Endothelial cell of umbilical vein (primary cell): Measurements from ENCODE around the gene NADSYN1. TPM values are rescaled to one million over a fixed set of nuclear protein-coding genes. Genes with fewer than 3 reads are reported as not detected.

Source experiments
- BruUV-seq: library from RNA; stranded (reverse); fragments of 400-500 nt; replicated peaks from 2 replicates; lab custom pipeline; 2021; lab: Mats Ljungman, UMichigan
- CTCF ChIA-PET: fragments of 300-600, 350-600 bp; sonication (Branson Sonifier 250); formaldehyde crosslinking; loops from one replicate; lab custom pipeline; 2021; ENCODE audit warnings: antibody characterized with exemption, inconsistent platforms; lab: Charles Lee
- POLR2A ChIA-PET: fragments of 300-600, 350-600 bp; sonication (Branson Sonifier 250); formaldehyde crosslinking; loops from one replicate; lab custom pipeline; 2021; ENCODE audit warnings: antibody characterized with exemption, inconsistent platforms; lab: Charles Lee
- DNase-seq: peaks from one replicate; pipeline ENCODE4 v3.0.0-alpha.2; 2011; ENCODE audit warnings: low read depth, low spot score
- FAIRE-seq: peaks from 2 replicates; lab custom pipeline; 2011; peaks lifted over from hg19 to GRCh38; lab: Jason Lieb, UNC
- H2AFZ ChIP-seq: 2 replicates; pipeline ENCODE4 v1.6.0; 2012; ENCODE audit warnings: low read depth, low read length, control low read depth, inconsistent platforms
- H3K27ac ChIP-seq: 2 replicates; pipeline ENCODE4 v1.5.1; 2011; ENCODE audit warnings: low read depth, mild to moderate bottlenecking, control low read depth, low read length, moderate library complexity; ENCODE audit not compliant: insufficient read depth
- H3K27me3 ChIP-seq, 2 experiments: 2 replicates each; pipeline versions ENCODE4 v1.6.0 to v1.6.1; 2011; ENCODE audit warnings: low read length in 2 of 2, mixed read lengths in 1 of 2; ENCODE audit not compliant: control insufficient read depth in 2 of 2, insufficient read depth in 2 of 2
- H3K36me3 ChIP-seq, 2 experiments: 2 replicates in 1 of 2; 3 replicates in 1 of 2; pipeline ENCODE4 v1.5.1; 2011; ENCODE audit warnings: low read length in 2 of 2, mild to moderate bottlenecking in 1 of 2, moderate library complexity in 1 of 2; ENCODE audit not compliant: control insufficient read depth in 2 of 2, insufficient read depth in 2 of 2; ENCODE audit errors: extremely low read depth in 1 of 2
- H3K4me1 ChIP-seq: 3 replicates; pipeline ENCODE4 v1.5.1; 2011; ENCODE audit warnings: mild to moderate bottlenecking, low read length; ENCODE audit not compliant: control insufficient read depth, insufficient read depth; ENCODE audit errors: extremely low read depth
- H3K4me2 ChIP-seq: 2 replicates; pipeline ENCODE4 v1.6.1; 2011; ENCODE audit warnings: low read length, control low read depth, mixed read lengths; ENCODE audit not compliant: insufficient read depth
- H3K4me3 ChIP-seq, 3 experiments: fragments of 200-600 bp in 1 of 3; sonication (generic), shearing (Covaris generic) in 1 of 3; replicated peaks in 1 of 3; 2 replicates each; pipeline ENCODE4 v1.5.1; 2011 to 2016; ENCODE audit warnings: control low read depth in 3 of 3, low read length in 3 of 3, mild to moderate bottlenecking in 2 of 3, inconsistent platforms in 1 of 3, low read depth in 1 of 3, moderate library complexity in 1 of 3; ENCODE audit not compliant: insufficient read depth in 1 of 3
- H3K79me2 ChIP-seq: 2 replicates; pipeline ENCODE4 v1.6.0; 2012; ENCODE audit warnings: low read length, inconsistent platforms; ENCODE audit not compliant: control insufficient read depth, insufficient read depth
- H3K9ac ChIP-seq: replicated peaks from 2 replicates; pipeline ENCODE3; 2011; ENCODE audit warnings: low read length, control low read depth; ENCODE audit not compliant: insufficient read depth; ENCODE audit errors: extremely low read depth
- H3K9me1 ChIP-seq: replicated peaks from 3 replicates; pipeline ENCODE4 v1.6.0; 2011; ENCODE audit warnings: mild to moderate bottlenecking, low read length; ENCODE audit not compliant: control insufficient read depth, insufficient read depth; ENCODE audit errors: extremely low read depth
- H3K9me3 ChIP-seq: replicated peaks from 2 replicates; pipeline ENCODE4 v1.5.1; 2012; ENCODE audit warnings: low read length, inconsistent platforms; ENCODE audit not compliant: control insufficient read depth, insufficient read depth
- H4K20me1 ChIP-seq: replicated peaks from 2 replicates; pipeline ENCODE3; 2011; ENCODE audit warnings: mild to moderate bottlenecking, low read length; ENCODE audit not compliant: control insufficient read depth, insufficient read depth; ENCODE audit errors: extremely low read depth
- CTCF ChIP-seq, 2 donors: IDR thresholded peaks; 1 replicate in 1 of 2; 2 replicates in 1 of 2; pipeline ENCODE4 v1.5.1; 2011; ENCODE audit warnings: low read length in 2 of 2, mild to moderate bottlenecking in 2 of 2, moderate library complexity in 2 of 2, control low read depth in 1 of 2, inconsistent platforms in 1 of 2, low read depth in 1 of 2; ENCODE audit not compliant: insufficient read depth in 1 of 2; ENCODE audit errors: extremely low read depth in 1 of 2
- EZH2 ChIP-seq: IDR thresholded peaks from 2 replicates; pipeline ENCODE4 v1.6.1; 2012; ENCODE audit warnings: borderline replicate concordance, low read depth, mild to moderate bottlenecking, moderate library complexity, low read length, inconsistent platforms; ENCODE audit not compliant: severe bottlenecking
- FOS ChIP-seq: IDR thresholded peaks from 2 replicates; pipeline ENCODE4 v1.6.1; 2011; ENCODE audit warnings: mild to moderate bottlenecking, low read length, moderate library complexity, borderline replicate concordance; ENCODE audit not compliant: insufficient read depth
- GATA2 ChIP-seq: IDR thresholded peaks from 2 replicates; pipeline ENCODE4 v1.7.0; 2011; ENCODE audit warnings: low read depth, mild to moderate bottlenecking, moderate library complexity, mixed read lengths, low read length; ENCODE audit not compliant: insufficient read length, insufficient read depth
- MYC ChIP-seq: IDR thresholded peaks from one replicate; pipeline ENCODE4 v1.6.1; 2011; ENCODE audit warnings: mild to moderate bottlenecking, low read depth, low read length
- POLR2A ChIP-seq: IDR thresholded peaks from 2 replicates; pipeline ENCODE4 v1.6.1; 2012; ENCODE audit warnings: low read depth, mild to moderate bottlenecking, control low read depth, low read length
- POLR2AphosphoS5 ChIP-seq: IDR thresholded peaks from 2 replicates; pipeline ENCODE4 v1.6.1; 2012; ENCODE audit warnings: low read depth, mild to moderate bottlenecking, control low read depth, low read length, moderate library complexity; ENCODE audit not compliant: insufficient read depth
- dilution Hi-C: fragments of 300-500 bp; cut with MboI; formaldehyde crosslinking; loops from one replicate; pipeline ENCODE4 v1.15.0; 2019; ENCODE audit warnings: low sequenced_read_pairs; ENCODE audit not compliant: extremely low pct_ligation_motif_present
- intact Hi-C: fragments of 100-400 bp; cut with micrococcal nuclease; formaldehyde crosslinking; loops from one replicate; pipeline ENCODE4 v1.10.0; 2022
- polyA plus RNA-seq, 4 experiments: library from polyadenylated mRNA; depleted of rRNA in 3 of 4; stranded (reverse) in 3 of 4; unstranded in 1 of 4; fragments of >200 nt; gene quantifications; 2 replicates each; pipeline versions ENCODE4 v1.2.1 to v1.2.3, GENCODE V29; 2011 to 2012; ENCODE audit warnings: missing spikeins in 1 of 4
- total RNA-seq: library from RNA; stranded (reverse); gene quantifications from 2 replicates; pipeline ENCODE4 v1.2.3, GENCODE V29; 2021
- TF ChIP-seq, protein P1 (sequence below): IDR thresholded peaks from 2 replicates; pipeline ENCODE4 v1.6.1; 2011; ENCODE audit not compliant: insufficient read depth, insufficient read length

Gene NADSYN1
- total and polyA plus RNA-seq, 2 donors (not counting 3 experiments of a cell fraction or from before 2014, with no cell fraction given) = 77.5 to 99.2 TPM

- no TSS peak for BruUV-seq
- FAIRE-seq = no peak
Observed at GRCh38 chr11:71495286-71496230, 42.6 kb downstream of the NADSYN1 start.

More at GRCh38 chr11:71495286-71496230, 42.6 kb downstream of the NADSYN1 start:
- H3K79me2 ChIP-seq = no peaks in the 10 kb centered on the region
- H3K9me3 ChIP-seq = no peaks in the 10 kb centered on the region
- dilution Hi-C loops = no loop called here
- intact Hi-C loops = no loop called here
- DNase-seq = no peak
- ChIA-PET POLR2A (no interaction called here), CTCF (interaction anchor here (1.1 to 2.8 kb wide), 2 partner anchors 12 to 68 kb away, joined by 3 to 11 read pairs; no protein-coding TSS in a partner anchor)
- no peaks in the 10 kb centered on the region for H3K27me3 ChIP-seq
- H3K9me1 ChIP-seq = no peaks in the 10 kb centered on the region
- no peak overlapping the region for H3K4me2 ChIP-seq
- H3K4me1 ChIP-seq = no peaks in the 10 kb centered on the region
- H3K36me3 ChIP-seq = peaks cover 12 to 36% of the 10 kb centered on the region in 2 experiments
- no peaks in the 10 kb centered on the region for H4K20me1 ChIP-seq
- no peak overlapping the region for H3K4me3 ChIP-seq
- no peak for TF ChIP-seq CTCF (IDR thresholded peaks at IDR 0.05; ENCODE audit: extremely low read depth in 1 of 2, insufficient read depth in 1 of 2, low read depth in 1 of 2, low read length in 2 of 2)
- TF ChIP-seq POLR2A = no peak
- no peak for TF ChIP-seq POLR2AphosphoS5
- TF ChIP-seq FOS = no peak
- no peak for TF ChIP-seq GATA2
- TF ChIP-seq EZH2 = no peak
- TF ChIP-seq, protein P1, sequence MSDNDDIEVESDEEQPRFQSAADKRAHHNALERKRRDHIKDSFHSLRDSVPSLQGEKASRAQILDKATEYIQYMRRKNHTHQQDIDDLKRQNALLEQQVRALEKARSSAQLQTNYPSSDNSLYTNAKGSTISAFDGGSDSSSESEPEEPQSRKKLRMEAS = no peak
- no peak for TF ChIP-seq MYC
- no peak overlapping the region for H3K27ac ChIP-seq
- no peak overlapping the region for H3K9ac ChIP-seq
- H2AFZ ChIP-seq = no peak overlapping the region
